Measurements from ENCODE around the gene PKIB. TPM values are rescaled to one million over a fixed set of nuclear protein-coding genes. Genes with fewer than 3 reads are reported as not detected.

PKIB gene
- total and polyA plus RNA-seq, 9 donors = 0.71 to 4.8 (median 1.6) TPM

DNA sequence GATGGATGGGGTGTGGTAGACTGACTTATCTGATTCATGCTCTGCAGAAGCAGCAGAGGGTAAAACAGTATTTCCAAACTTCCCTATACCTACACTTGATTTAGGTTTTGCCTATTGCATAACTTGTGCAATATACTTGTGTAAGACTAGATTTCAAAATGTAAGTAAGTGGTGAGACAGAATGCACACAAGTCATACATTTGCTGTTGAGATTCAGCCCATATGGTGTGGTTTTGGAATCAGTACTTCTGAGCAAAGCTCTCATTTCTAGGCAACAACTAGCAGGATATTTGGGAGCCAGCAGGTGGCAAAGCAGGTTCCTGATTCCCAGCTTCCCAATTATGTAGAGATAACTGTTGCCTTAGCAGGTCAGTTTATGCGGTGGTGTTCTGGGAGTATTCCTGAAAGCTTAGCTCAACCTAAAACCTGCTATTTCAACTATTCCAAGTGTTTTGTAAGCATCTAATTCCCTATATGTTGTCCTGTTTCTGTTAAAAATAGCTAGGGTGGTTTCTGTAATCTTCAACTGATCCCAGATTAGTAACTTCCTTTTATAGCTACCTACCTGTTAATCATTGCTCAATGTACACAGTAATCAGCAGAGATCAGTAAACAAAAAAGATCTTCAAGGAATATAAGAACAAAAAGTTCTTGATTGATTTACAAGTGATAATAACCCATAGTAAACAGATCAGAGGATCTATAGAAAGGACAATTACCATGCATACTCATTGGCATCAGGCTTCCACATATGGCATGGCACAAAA lies 160.8 kb downstream of the PKIB start:
- H3K36me3 ChIP-seq (ENCODE audit: control insufficient read depth, insufficient read depth, low read length) = no peaks in the 10 kb centered on the region
- H3K4me1 ChIP-seq (ENCODE audit: control insufficient read depth, insufficient read depth, low read length) = no peaks in the 10 kb centered on the region
- no peaks in the 10 kb centered on the region for H3K9me3 ChIP-seq (replicated peaks; ENCODE audit: control insufficient read depth, low read depth, low read length)
- WGBS (ENCODE audit: insufficient coverage) = no CpG with 5 or more reads among the region's 1 CpG
- H3K4me3 ChIP-seq (ENCODE audit: low read length) = no peak overlapping the region
- H3K27me3 ChIP-seq (ENCODE audit: control insufficient read depth, insufficient read depth, low read length) = no peaks in the 10 kb centered on the region
- no peak overlapping the region for H3K27ac ChIP-seq (ENCODE audit: low read length)
- DNase-seq = no peak

DNA sequence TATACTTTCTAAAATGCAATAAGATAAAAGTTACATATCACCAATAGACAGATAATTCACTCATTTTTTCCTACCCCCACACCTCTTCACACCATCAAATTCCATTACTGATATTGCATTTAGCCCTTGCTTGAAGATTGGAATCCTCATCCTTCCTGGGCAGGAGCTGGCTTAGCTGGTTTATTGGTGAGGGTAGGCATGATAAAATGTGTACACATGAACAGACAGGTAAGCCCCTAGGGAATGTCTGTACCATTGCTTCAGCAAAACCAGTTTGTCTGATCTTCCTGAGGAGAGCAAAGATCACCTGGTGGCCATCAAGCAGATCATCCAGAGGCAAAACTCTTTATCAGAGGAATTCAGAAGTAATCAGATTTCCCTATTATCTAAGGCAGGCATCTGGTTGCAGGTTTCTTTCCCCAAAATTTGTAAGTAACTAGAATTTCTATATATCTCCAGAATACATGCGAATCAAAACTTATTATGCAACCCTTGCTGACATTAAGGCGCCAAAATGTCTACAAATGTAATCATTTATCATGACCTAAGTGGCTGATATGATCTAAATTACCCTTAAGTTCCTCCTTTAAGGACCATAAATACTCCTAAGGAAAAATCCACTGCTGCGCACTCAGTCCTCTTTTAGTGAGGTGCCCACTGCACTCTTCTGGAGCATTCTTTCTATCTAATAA lies 162.7 kb downstream of the PKIB start:
- Histone ChIP-seq H3K36me3 (ENCODE audit: control insufficient read depth, insufficient read depth, low read length) (no peaks in the 10 kb centered on the region), H3K9me3 (replicated peaks; ENCODE audit: control insufficient read depth, low read depth, low read length) (no peaks in the 10 kb centered on the region), H3K27me3 (ENCODE audit: control insufficient read depth, insufficient read depth, low read length) (no peaks in the 10 kb centered on the region), H3K4me1 (ENCODE audit: control insufficient read depth, insufficient read depth, low read length) (no peaks in the 10 kb centered on the region), H3K27ac (ENCODE audit: low read length) (no peak overlapping the region), H3K4me3 (ENCODE audit: low read length) (no peak overlapping the region)
- DNase-seq = no peak
- WGBS (ENCODE audit: insufficient coverage) = 93% methylated on average over 3 of the region's 3 CpGs

Other genes with a start within 250 kb of the PKIB start
- gene HSF2, start 210.8 kb upstream of the PKIB start, total RNA-seq = 30.8 TPM
- 10 to 100 TPM; 24.1 to 29.2 (median 27.4) TPM for gene HSF2, start 210.8 kb upstream of the PKIB start, polyA plus RNA-seq (ENCODE audit: insufficient read depth in 1 of 8, insufficient read length in 8 of 8, low replicate concordance in 1 of 8)
- 127 TPM for gene SERINC1, start 138.6 kb upstream of the PKIB start, total RNA-seq
- 100 to 1,000 TPM; 106 to 146 (median 135) TPM for gene SERINC1, start 138.6 kb upstream of the PKIB start, polyA plus RNA-seq (ENCODE audit: insufficient read depth in 1 of 8, insufficient read length in 8 of 8, low replicate concordance in 1 of 8)
- 0.66 TPM for gene FABP7, start 169.3 kb downstream of the PKIB start, total RNA-seq
- gene FABP7, start 169.3 kb downstream of the PKIB start, polyA plus RNA-seq (ENCODE audit: insufficient read depth in 1 of 8, insufficient read length in 8 of 8, low replicate concordance in 1 of 8) = 1 to 10 TPM; 1.0 to 4.7 (median 1.8) TPM
- gene SMPDL3A, start 178.9 kb downstream of the PKIB start, total RNA-seq = 10.2 TPM
- gene SMPDL3A, start 178.9 kb downstream of the PKIB start, polyA plus RNA-seq (ENCODE audit: insufficient read depth in 1 of 8, insufficient read length in 8 of 8, low replicate concordance in 1 of 8) = 10 to 100 TPM; 12.3 to 20.5 (median 16.3) TPM